BJ (cell line): Measurements from ENCODE around the gene MMP24. TPM values are rescaled to one million over a fixed set of nuclear protein-coding genes. Genes with fewer than 3 reads are reported as not detected.

Experiments used
- CTCF ChIA-PET: fragments of 350-600 bp; formaldehyde crosslinking; extraction: SDS; loops from one replicate; lab custom pipeline; 2021; ENCODE audit warnings: antibody characterized with exemption, inconsistent platforms; lab: Yijun Ruan, JAX
- POLR2A ChIA-PET: fragments of 300-600 bp; sonication (Branson Sonifier 250); formaldehyde crosslinking; extraction: SDS; loops from one replicate; lab custom pipeline; 2021; ENCODE audit warnings: antibody characterized with exemption; lab: Charles Lee
- DNase-seq: peaks from one replicate; pipeline ENCODE4 v3.0.0-alpha.2; 2011; ENCODE audit warnings: low read depth
- H3K27me3 ChIP-seq: 2 replicates; pipeline ENCODE4 v1.6.0; 2011; ENCODE audit warnings: low read length; ENCODE audit not compliant: control insufficient read depth, insufficient read depth
- H3K36me3 ChIP-seq: 2 replicates; pipeline ENCODE4 v1.5.1; 2011; ENCODE audit warnings: low read length; ENCODE audit not compliant: control insufficient read depth, insufficient read depth
- H3K4me3 ChIP-seq: 2 replicates; pipeline ENCODE4 v1.5.1; 2011; ENCODE audit warnings: low read depth, mild to moderate bottlenecking, control low read depth, low read length
- polyA plus RNA-seq: library from polyadenylated mRNA; depleted of rRNA; stranded (reverse); fragments of >200 nt; gene quantifications from 2 replicates; pipeline ENCODE4 v1.2.3, GENCODE V29; 2011
- TF ChIP-seq, protein P1 (sequence below): IDR thresholded peaks from 2 replicates; pipeline ENCODE4 v1.5.1; 2011; ENCODE audit warnings: low read depth, mild to moderate bottlenecking, control low read depth, inconsistent platforms, low read length, moderate library complexity; ENCODE audit not compliant: insufficient read depth

MMP24 gene
- polyA plus RNA-seq, 1 experiment: 2.3 TPM

DNA sequence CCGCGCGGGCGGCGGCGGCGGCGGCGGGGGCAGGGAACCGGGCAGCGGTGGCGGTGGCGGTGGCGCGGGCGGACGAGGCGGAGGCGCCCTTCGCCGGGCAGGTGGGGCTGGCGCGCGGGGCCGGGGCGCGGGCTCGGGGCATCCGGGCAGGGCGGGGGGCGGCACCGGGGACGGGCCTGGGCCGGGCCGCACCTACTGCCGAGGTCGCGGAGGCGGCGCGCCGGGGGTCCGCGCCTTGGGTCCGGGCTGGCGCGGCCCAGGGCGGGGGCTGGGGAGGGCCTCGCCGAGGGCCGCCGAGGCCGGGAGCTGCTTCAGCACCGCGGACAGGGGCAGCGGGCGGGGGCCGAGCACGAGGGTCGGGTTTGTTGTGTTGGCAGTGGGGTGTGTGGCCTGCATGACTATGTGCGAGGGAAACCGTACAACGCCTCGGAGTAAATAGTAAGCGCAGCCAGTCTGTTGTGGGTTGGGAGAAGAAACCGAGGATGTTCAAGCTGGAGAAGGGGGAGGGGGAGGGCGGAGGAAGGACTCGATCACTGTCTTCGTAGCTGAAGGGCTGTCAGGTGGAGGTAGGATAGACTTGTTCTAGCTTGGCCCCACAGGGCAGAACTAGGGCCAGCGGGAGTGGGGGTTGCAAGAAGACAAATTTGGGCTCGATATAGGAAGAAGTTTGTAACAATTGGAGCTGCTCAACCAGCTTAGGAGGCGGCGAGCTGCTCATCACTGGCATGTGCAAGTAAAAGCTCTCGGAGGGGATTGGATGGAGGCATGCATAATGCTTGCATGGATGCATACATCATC, 593 bp downstream of the MMP24 start:
- H3K36me3 ChIP-seq: no peaks in the 10 kb centered on the region
- H3K27me3 ChIP-seq: peaks cover 13% of the 10 kb centered on the region
- TF ChIP-seq, protein P1, sequence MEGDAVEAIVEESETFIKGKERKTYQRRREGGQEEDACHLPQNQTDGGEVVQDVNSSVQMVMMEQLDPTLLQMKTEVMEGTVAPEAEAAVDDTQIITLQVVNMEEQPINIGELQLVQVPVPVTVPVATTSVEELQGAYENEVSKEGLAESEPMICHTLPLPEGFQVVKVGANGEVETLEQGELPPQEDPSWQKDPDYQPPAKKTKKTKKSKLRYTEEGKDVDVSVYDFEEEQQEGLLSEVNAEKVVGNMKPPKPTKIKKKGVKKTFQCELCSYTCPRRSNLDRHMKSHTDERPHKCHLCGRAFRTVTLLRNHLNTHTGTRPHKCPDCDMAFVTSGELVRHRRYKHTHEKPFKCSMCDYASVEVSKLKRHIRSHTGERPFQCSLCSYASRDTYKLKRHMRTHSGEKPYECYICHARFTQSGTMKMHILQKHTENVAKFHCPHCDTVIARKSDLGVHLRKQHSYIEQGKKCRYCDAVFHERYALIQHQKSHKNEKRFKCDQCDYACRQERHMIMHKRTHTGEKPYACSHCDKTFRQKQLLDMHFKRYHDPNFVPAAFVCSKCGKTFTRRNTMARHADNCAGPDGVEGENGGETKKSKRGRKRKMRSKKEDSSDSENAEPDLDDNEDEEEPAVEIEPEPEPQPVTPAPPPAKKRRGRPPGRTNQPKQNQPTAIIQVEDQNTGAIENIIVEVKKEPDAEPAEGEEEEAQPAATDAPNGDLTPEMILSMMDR: no peak
- peak overlapping the region; percentile 20; the same call in 1 of the 2 replicates for H3K4me3 ChIP-seq
- POLR2A ChIA-PET: no interaction called here
- DNase-seq: no peak
- CTCF ChIA-PET: interaction anchor here (1.0 to 1.6 kb wide), 5 partner anchors 10 to 360 kb away, joined by 3 to 4 read pairs (median 3); no protein-coding TSS in a partner anchor

DNA sequence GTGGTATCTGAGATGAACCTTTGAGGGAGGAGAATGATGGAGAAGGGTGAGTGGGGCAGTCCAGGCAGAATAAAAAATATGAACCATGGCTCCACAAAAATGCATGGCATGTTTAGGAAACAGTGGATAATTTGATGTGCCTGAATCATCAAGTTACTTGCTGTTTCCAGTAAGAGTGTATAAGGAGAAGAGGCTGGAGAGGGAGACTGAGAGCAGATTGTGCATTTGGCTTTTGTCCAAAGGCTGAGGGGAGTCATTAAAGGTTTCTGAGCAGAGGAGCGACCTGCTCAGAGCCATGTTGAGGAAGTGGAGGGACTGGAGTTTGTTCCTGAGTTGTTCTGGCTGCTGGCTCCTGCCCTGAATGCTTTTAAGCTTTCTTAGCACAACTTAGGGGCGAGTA, 6.1 kb downstream of the MMP24 start:
- CTCF ChIA-PET: interaction anchor here (1.6 kb wide), 1 partner anchor 35 kb away, joined by 4 read pairs; no protein-coding TSS in a partner anchor
- no peaks in the 10 kb centered on the region for H3K27me3 ChIP-seq
- no peaks in the 10 kb centered on the region for H3K36me3 ChIP-seq
- POLR2A ChIA-PET: no interaction called here
- H3K4me3 ChIP-seq: no peak overlapping the region
- TF ChIP-seq, protein P1: no peak
- DNase-seq: peak; percentile 56

DNA sequence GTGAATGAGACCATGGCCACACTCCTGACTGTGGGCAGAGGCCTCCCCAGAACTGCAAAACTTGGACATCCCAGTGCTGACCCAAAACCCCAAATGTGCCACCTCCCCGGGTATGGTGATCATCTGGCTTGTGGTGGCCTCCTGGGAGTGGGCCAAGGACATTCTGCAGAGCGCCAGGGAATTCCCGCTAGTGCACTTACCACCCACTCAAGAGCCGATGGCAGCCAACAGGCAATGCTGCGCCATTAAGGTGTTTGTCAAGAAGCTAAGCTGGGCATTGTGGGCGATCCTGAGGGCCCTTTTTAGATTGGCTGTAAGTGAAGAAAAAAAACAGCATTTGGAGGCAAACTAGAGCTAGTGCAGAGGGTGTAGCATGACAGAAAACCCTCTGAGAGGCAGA, 9.4 kb downstream of the MMP24 start:
- DNase-seq: no peak
- Histone ChIP-seq H3K27me3 (no peaks in the 10 kb centered on the region), H3K36me3 (no peaks in the 10 kb centered on the region), H3K4me3 (no peak overlapping the region)
- CTCF ChIA-PET: interaction anchor here (1.5 kb wide), 1 partner anchor 34 kb away, joined by 3 read pairs; no protein-coding TSS in a partner anchor
- POLR2A ChIA-PET: no interaction called here
- TF ChIP-seq, protein P1: no peak

DNA sequence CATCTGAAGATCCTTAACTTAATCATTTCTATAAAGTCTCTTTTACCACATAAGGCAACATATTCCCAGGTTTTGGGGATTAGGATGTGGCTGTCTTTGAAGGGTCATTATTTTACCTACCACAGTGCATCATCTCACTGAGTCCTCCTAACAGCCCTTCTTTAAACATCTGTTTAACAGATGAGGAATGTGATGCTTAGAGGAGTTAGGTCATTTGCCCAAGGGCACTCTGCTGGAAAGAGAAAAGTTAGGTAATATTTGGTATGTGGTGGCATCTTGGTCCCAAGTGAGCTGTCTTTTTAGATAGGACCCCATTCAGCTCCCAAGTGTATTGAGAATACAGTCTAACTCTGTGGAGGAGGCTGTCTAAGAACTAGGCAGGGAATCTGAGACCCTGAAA, 11.0 kb downstream of the MMP24 start:
- Histone ChIP-seq H3K4me3 (no peak overlapping the region), H3K36me3 (no peaks in the 10 kb centered on the region), H3K27me3 (no peaks in the 10 kb centered on the region)
- POLR2A ChIA-PET: no interaction called here
- peak; percentile 33 for DNase-seq
- CTCF ChIA-PET: no interaction called here
- TF ChIP-seq, protein P1: no peak

DNA sequence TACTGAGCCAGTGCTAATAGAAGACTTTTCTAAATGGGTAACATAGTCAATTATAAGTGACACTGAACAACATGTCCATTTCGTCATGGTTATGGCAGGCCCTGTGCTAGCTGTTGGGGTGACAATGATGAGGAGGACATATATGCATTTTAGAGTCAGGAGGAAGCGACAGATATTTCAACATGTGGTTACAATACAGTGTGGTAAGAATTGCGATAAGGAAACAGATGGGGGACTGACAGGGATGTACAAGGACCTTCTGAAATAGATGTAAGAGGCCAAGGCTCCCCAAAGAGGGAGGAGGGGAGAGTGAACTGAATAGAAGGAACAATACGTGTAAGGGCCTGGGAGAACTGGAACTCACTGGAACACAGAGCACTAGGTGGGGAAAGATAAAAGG, 11.7 kb downstream of the MMP24 start:
- TF ChIP-seq, protein P1: no peak
- POLR2A ChIA-PET: no interaction called here
- no peaks in the 10 kb centered on the region for H3K27me3 ChIP-seq
- no peak for DNase-seq
- CTCF ChIA-PET: no interaction called here
- H3K4me3 ChIP-seq: no peak overlapping the region
- no peaks in the 10 kb centered on the region for H3K36me3 ChIP-seq
